Measurements from ENCODE around the gene USP49. TPM values are rescaled to one million over a fixed set of nuclear protein-coding genes. Genes with fewer than 3 reads are reported as not detected.

USP49 gene
- total and polyA plus RNA-seq, 2 of the 13 experiments (the other 11 are each of a cell fraction or from before 2014, with no cell fraction given): 2.9 to 4.3 TPM

GRCh38 chr6:41747256-41748101, 147.7 kb downstream of the USP49 start, which contains the start of gene PGC (continued):
- no peak for TF ChIP-seq CBX1 (IDR thresholded peaks at IDR 0.05; ENCODE audit: low read depth)
- TF ChIP-seq FOSL1 (CRISPR knock-in tag; IDR thresholded peaks at IDR 0.05; ENCODE audit: borderline replicate concordance): no peak
- TF ChIP-seq ZNF749 (CRISPR knock-in tag; IDR thresholded peaks at IDR 0.05; ENCODE audit: borderline replicate concordance): no peak
- TF ChIP-seq ZNF546 (CRISPR knock-in tag; conservative IDR thresholded peaks at IDR 0.05): no peak
- peak; percentile 81; the same call in 1 of the 2 replicates for TF ChIP-seq HNF1B (CRISPR knock-in tag; IDR thresholded peaks at IDR 0.05)
- peak; percentile 79; the same call in 1 of the 2 replicates for TF ChIP-seq SP5 (CRISPR knock-in tag; IDR thresholded peaks at IDR 0.05; ENCODE audit: borderline replicate concordance, low read depth)
- TF ChIP-seq NFYB (CRISPR knock-in tag; IDR thresholded peaks at IDR 0.05): no peak
- TF ChIP-seq ZNF746 (CRISPR knock-in tag; IDR thresholded peaks at IDR 0.05): peak; percentile 31; the same call in 1 of the 2 replicates
- peak; percentile 91 for TF ChIP-seq RXRB (CRISPR knock-in tag; IDR thresholded peaks at IDR 0.05; ENCODE audit: borderline replicate concordance)
- no peak for TF ChIP-seq RFX3 (CRISPR knock-in tag; IDR thresholded peaks at IDR 0.05)
- 0 out of 2 replicates have a peak, but pooled peaks have one; percentile 21 for TF ChIP-seq SMAD9 (CRISPR knock-in tag; IDR thresholded peaks at IDR 0.05)
- TF ChIP-seq ZBTB44 (CRISPR knock-in tag; IDR thresholded peaks at IDR 0.05): no peak
- TF ChIP-seq NFE2L1 (CRISPR knock-in tag; IDR thresholded peaks at IDR 0.05; ENCODE audit: borderline replicate concordance): no peak
- TF ChIP-seq SP4 (CRISPR knock-in tag; IDR thresholded peaks at IDR 0.05): peak; percentile 33
- TF ChIP-seq ZNF598 (CRISPR knock-in tag; IDR thresholded peaks at IDR 0.05; ENCODE audit: borderline replicate concordance): peak; percentile 43; the same call in 1 of the 2 replicates
- TF ChIP-seq ZC3H4 (CRISPR knock-in tag; IDR thresholded peaks at IDR 0.05; ENCODE audit: borderline replicate concordance): peak; percentile 79; the same call in 1 of the 2 replicates
- TF ChIP-seq ZNF253 (CRISPR knock-in tag; IDR thresholded peaks at IDR 0.05; ENCODE audit: borderline replicate concordance): no peak
- TF ChIP-seq MLX (CRISPR knock-in tag; IDR thresholded peaks at IDR 0.05): no peak
- no peak; the same call in 1 of the 2 replicates for TF ChIP-seq KLF9 (CRISPR knock-in tag; IDR thresholded peaks at IDR 0.05; ENCODE audit: low read depth)
- no peak; the same call in 1 of the 2 replicates for TF ChIP-seq KDM3A (CRISPR knock-in tag; IDR thresholded peaks at IDR 0.05; ENCODE audit: low read depth)
- TF ChIP-seq ZXDC (CRISPR knock-in tag; IDR thresholded peaks at IDR 0.05): peak; percentile 67; the same call in 1 of the 2 replicates
- peak; percentile 20 for TF ChIP-seq KMT2A (CRISPR knock-in tag; IDR thresholded peaks at IDR 0.05)
- TF ChIP-seq MTA1 (CRISPR knock-in tag; IDR thresholded peaks at IDR 0.05; ENCODE audit: borderline replicate concordance): peak; percentile 91
- peak; percentile 98 for TF ChIP-seq MED13 (CRISPR knock-in tag; IDR thresholded peaks at IDR 0.05)
